ENCODE results near the gene TMEM39B. TPM values are rescaled to one million over a fixed set of nuclear protein-coding genes. Genes with fewer than 3 reads are reported as not detected.

TMEM39B gene
- total and polyA plus RNA-seq, 2 of the 4 experiments (the other 2 are of a cell fraction), result 6.5 to 28.7 TPM

DNA sequence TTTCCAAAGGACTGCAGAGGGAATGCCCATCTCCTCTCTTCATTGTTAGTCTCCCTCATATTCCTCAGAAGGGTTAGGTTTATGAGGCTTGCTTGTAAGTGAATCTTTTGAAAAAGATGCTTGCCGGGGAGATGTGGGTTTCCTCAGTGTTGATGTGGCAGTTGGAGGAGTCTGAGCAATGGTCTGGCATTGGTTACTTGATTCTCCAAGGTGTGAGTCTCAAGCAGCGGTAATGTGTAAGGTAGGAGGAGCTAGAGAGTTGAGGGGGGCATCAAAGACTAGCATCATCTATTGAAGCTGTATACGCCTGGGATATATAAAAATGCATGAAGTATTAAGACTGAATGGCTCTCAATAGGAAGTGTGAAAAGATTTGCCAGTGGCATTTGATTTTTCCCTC is 37.6 kb upstream of the TMEM39B start:
- no peak overlapping the region for H2BK15ac ChIP-seq (ENCODE audit: low read depth, low read length)
- H4K91ac ChIP-seq (ENCODE audit: insufficient read depth, low read depth, low read length), result no peak overlapping the region
- no peak overlapping the region for H2AK5ac ChIP-seq (ENCODE audit: low read depth, low read length)
- peaks cover 11% of the 10 kb centered on the region; the same call in 1 of the 2 replicates for H3K4me1 ChIP-seq (ENCODE audit: control insufficient read depth, insufficient read depth, low read length)
- H3K4ac ChIP-seq (ENCODE audit: low read depth, low read length), result no peak overlapping the region
- ATAC-seq (ENCODE audit: low read depth), result no peak
- no peak overlapping the region for H4K5ac ChIP-seq (ENCODE audit: low read depth, low read length)
- in situ Hi-C loops (cut with MboI; ENCODE audit: low sequenced_read_pairs), result no loop called here
- peaks cover 84% of the 10 kb centered on the region for H4K20me1 ChIP-seq (ENCODE audit: insufficient read depth, low read length)
- H3K56ac ChIP-seq (ENCODE audit: extremely low read depth, insufficient read depth, low read length), result no peak overlapping the region
- 80% methylated on average over 2 of the region's 3 CpGs; no CpG with 5 or more reads in 1 of the 2 experiments for whole genome bisulfite sequencing, 2 experiments (ENCODE audit: extremely low coverage in 2 of 2, insufficient read length in 1 of 2)
- dilution Hi-C loops (cut with HindIII; ENCODE audit: low sequenced_read_pairs, unreplicated experiment), result no loop called here
- no peak overlapping the region for H2BK20ac ChIP-seq (ENCODE audit: low read depth, low read length)
- no peak overlapping the region for H2AK9ac ChIP-seq (replicated peaks; ENCODE audit: low read depth, low read length, poor library complexity)
- intact Hi-C loops (cut with micrococcal nuclease), result no loop called here
- H3K9ac ChIP-seq (ENCODE audit: low read depth, low read length), result no peak overlapping the region
- peaks cover 34% of the 10 kb centered on the region for H3K9me1 ChIP-seq (ENCODE audit: insufficient read depth, low read length)
- no peak overlapping the region for H3K4me3 ChIP-seq (ENCODE audit: insufficient read depth, low read depth, low read length)
- H3K14ac ChIP-seq (replicated peaks; ENCODE audit: low read depth, low read length), result no peak overlapping the region
- no peaks in the 10 kb centered on the region for H3K9me3 ChIP-seq (ENCODE audit: control insufficient read depth, insufficient read depth, low read length)
- no peaks in the 10 kb centered on the region for H3K27me3 ChIP-seq (ENCODE audit: control insufficient read depth, insufficient read depth, low read length)
- no peak for DNase-seq
- no peak overlapping the region for H2BK5ac ChIP-seq (ENCODE audit: low read depth, low read length, poor library complexity, severe bottlenecking)
- POLR2A ChIA-PET (ENCODE audit: unreplicated experiment), result no interaction called here
- TF ChIP-seq RCOR1 (IDR thresholded peaks at IDR 0.05; ENCODE audit: insufficient replicate concordance, low read length) (no peak), FOS (IDR thresholded peaks at IDR 0.05; ENCODE audit: low read depth, low read length) (no peak), CEBPB (IDR thresholded peaks at IDR 0.05; ENCODE audit: low read depth, low read length) (no peak), RFX5 (IDR thresholded peaks at IDR 0.05; ENCODE audit: low read depth, low read length) (no peak), NFE2L2 (IDR thresholded peaks at IDR 0.05; ENCODE audit: low read depth, low read length) (no peak), MAFK (IDR thresholded peaks at IDR 0.05; ENCODE audit: low read depth, low read length) (no peak), RAD21 (IDR thresholded peaks at IDR 0.05; ENCODE audit: low read length) (no peak), POLR2A (IDR thresholded peaks at IDR 0.05; ENCODE audit: low read depth, low read length) (no peak), MAZ (IDR thresholded peaks at IDR 0.05; ENCODE audit: borderline replicate concordance, low read depth, low read length) (no peak), BHLHE40 (IDR thresholded peaks at IDR 0.05; ENCODE audit: low read depth, low read length) (no peak), SMC3 (IDR thresholded peaks at IDR 0.05; ENCODE audit: low read depth, low read length) (no peak), MXI1 (IDR thresholded peaks at IDR 0.05; ENCODE audit: borderline replicate concordance, low read depth, low read length) (no peak), CHD1 (IDR thresholded peaks at IDR 0.05; ENCODE audit: low read depth, low read length) (no peak)
- TF ChIP-seq, protein P1, sequence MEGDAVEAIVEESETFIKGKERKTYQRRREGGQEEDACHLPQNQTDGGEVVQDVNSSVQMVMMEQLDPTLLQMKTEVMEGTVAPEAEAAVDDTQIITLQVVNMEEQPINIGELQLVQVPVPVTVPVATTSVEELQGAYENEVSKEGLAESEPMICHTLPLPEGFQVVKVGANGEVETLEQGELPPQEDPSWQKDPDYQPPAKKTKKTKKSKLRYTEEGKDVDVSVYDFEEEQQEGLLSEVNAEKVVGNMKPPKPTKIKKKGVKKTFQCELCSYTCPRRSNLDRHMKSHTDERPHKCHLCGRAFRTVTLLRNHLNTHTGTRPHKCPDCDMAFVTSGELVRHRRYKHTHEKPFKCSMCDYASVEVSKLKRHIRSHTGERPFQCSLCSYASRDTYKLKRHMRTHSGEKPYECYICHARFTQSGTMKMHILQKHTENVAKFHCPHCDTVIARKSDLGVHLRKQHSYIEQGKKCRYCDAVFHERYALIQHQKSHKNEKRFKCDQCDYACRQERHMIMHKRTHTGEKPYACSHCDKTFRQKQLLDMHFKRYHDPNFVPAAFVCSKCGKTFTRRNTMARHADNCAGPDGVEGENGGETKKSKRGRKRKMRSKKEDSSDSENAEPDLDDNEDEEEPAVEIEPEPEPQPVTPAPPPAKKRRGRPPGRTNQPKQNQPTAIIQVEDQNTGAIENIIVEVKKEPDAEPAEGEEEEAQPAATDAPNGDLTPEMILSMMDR (conservative IDR thresholded peaks at IDR 0.05; ENCODE audit: low read depth, low read length), result no peak
- TF ChIP-seq, protein P2, sequence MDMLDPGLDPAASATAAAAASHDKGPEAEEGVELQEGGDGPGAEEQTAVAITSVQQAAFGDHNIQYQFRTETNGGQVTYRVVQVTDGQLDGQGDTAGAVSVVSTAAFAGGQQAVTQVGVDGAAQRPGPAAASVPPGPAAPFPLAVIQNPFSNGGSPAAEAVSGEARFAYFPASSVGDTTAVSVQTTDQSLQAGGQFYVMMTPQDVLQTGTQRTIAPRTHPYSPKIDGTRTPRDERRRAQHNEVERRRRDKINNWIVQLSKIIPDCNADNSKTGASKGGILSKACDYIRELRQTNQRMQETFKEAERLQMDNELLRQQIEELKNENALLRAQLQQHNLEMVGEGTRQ (IDR thresholded peaks at IDR 0.05; ENCODE audit: low read depth, low read length), result no peak
- TF ChIP-seq, protein P3, sequence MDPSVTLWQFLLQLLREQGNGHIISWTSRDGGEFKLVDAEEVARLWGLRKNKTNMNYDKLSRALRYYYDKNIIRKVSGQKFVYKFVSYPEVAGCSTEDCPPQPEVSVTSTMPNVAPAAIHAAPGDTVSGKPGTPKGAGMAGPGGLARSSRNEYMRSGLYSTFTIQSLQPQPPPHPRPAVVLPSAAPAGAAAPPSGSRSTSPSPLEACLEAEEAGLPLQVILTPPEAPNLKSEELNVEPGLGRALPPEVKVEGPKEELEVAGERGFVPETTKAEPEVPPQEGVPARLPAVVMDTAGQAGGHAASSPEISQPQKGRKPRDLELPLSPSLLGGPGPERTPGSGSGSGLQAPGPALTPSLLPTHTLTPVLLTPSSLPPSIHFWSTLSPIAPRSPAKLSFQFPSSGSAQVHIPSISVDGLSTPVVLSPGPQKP (IDR thresholded peaks at IDR 0.05; ENCODE audit: borderline replicate concordance, low read depth, low read length), result no peak
- H3K27ac ChIP-seq (ENCODE audit: insufficient read depth, low read length), result no peak overlapping the region
- no TSS peak for BruUV-seq (replicated peaks)
- 0 out of 2 replicates have a peak overlapping the region, but pooled peaks have one; percentile 42 for H3K23ac ChIP-seq (ENCODE audit: low read depth, low read length)
- H3K36me3 ChIP-seq (ENCODE audit: control insufficient read depth, insufficient read depth, low read length), result peaks cover 42% of the 10 kb centered on the region
- no peak overlapping the region for H3K18ac ChIP-seq (ENCODE audit: low read depth, low read length)
- peaks cover 40 to 80% of the 10 kb centered on the region in 2 experiments for H3K79me1 ChIP-seq (ENCODE audit: low read depth in 1 of 2, low read length in 2 of 2)
- no peak overlapping the region for H3K4me2 ChIP-seq (ENCODE audit: low read depth, low read length)
- no peak overlapping the region for H4K8ac ChIP-seq (ENCODE audit: low read depth in 2 of 2, low read length in 2 of 2)
- CTCF ChIA-PET, result no interaction called here
- no peak overlapping the region for H2AFZ ChIP-seq (replicated peaks; ENCODE audit: low read length, poor library complexity)
- no peak overlapping the region for H2BK120ac ChIP-seq (ENCODE audit: low read depth, low read length)

Measured in IMR-90 (cell line).